PC-3 (cell line): ENCODE measurements around the gene CERS5. TPM values are rescaled to one million over a fixed set of nuclear protein-coding genes. Genes with fewer than 3 reads are reported as not detected.

Experiments used
- ATAC-seq: fragments of 200-7000 bp; cut with Tn5 transposase; 2 replicates; pipeline ENCODE4 v1.9.1; 2020; ENCODE audit warnings: mild to moderate bottlenecking, moderate library complexity
- BruUV-seq: library from RNA; stranded (reverse); fragments of 400-500 nt; replicated peaks from 2 replicates; lab custom pipeline; 2021; lab: Mats Ljungman, UMichigan
- CTCF ChIA-PET: fragments of 300-600 bp; sonication (Branson Sonifier 250); formaldehyde crosslinking; loops from one replicate; lab custom pipeline; 2022; ENCODE audit warnings: antibody characterized with exemption; lab: Charles Lee
- POLR2A ChIA-PET: fragments of 300-600 bp; sonication (Branson Sonifier 250); formaldehyde crosslinking; loops from one replicate; lab custom pipeline; 2022; ENCODE audit warnings: antibody characterized with exemption; ENCODE audit not compliant: unreplicated experiment; lab: Charles Lee
- DNase-seq: peaks from one replicate; pipeline ENCODE4 v3.0.0-alpha.2; 2015
- H2AFZ ChIP-seq: fragments of 300-600 bp; sonication (generic); 2 replicates; pipeline ENCODE4 v1.6.0; 2016; ENCODE audit warnings: antibody characterized with exemption, low read length
- H3F3A ChIP-seq: fragments of 300-600 bp; sonication (generic); one replicate; pipeline ENCODE4 v1.6.0; 2017; ENCODE audit warnings: antibody characterized with exemption, low read length, control low read depth, mild to moderate bottlenecking; ENCODE audit not compliant: unreplicated experiment
- H3K27ac ChIP-seq: fragments of 300-600 bp; sonication (generic); 2 replicates; pipeline ENCODE4 v1.5.1; 2016; ENCODE audit warnings: mild to moderate bottlenecking, low read length
- H3K27me3 ChIP-seq: fragments of 300-600 bp; sonication (generic); 2 replicates; pipeline ENCODE4 v1.6.1; 2016; ENCODE audit warnings: low read length, mixed read lengths
- H3K36me3 ChIP-seq: fragments of 300-600 bp; sonication (generic); 2 replicates; pipeline ENCODE4 v1.6.1; 2016; ENCODE audit warnings: low read depth, mixed run types, low read length, mixed read lengths
- H3K4me1 ChIP-seq: fragments of 300-600 bp; sonication (generic); 2 replicates; pipeline ENCODE4 v1.5.1; 2016; ENCODE audit warnings: low read length; ENCODE audit not compliant: insufficient read depth
- H3K4me2 ChIP-seq: fragments of 300-600 bp; sonication (generic); 2 replicates; pipeline ENCODE4 v1.6.0; 2016; ENCODE audit warnings: low read length
- H3K4me3 ChIP-seq: fragments of 300-600 bp; sonication (generic); 2 replicates; pipeline ENCODE4 v1.5.1; 2016; ENCODE audit warnings: mild to moderate bottlenecking, low read length, mixed read lengths
- H3K79me2 ChIP-seq: fragments of 300-600 bp; sonication (generic); 2 replicates; pipeline ENCODE4 v1.6.1; 2017; ENCODE audit warnings: low read length, mixed read lengths
- H3K9ac ChIP-seq: fragments of 300-600 bp; sonication (generic); 2 replicates; pipeline ENCODE4 v1.6.0; 2016; ENCODE audit warnings: mild to moderate bottlenecking, low read length
- H3K9me2 ChIP-seq: fragments of 300-600 bp; sonication (generic); replicated peaks from 2 replicates; pipeline ENCODE4 v1.6.1; 2016; ENCODE audit warnings: mixed run types, low read length, mixed read lengths
- H3K9me3 ChIP-seq: fragments of 300-600 bp; sonication (generic); 2 replicates; pipeline ENCODE4 v1.6.1; 2016; ENCODE audit warnings: low read length, mixed read lengths
- H4K20me1 ChIP-seq: fragments of 300-600 bp; sonication (generic); 2 replicates; pipeline ENCODE4 v1.6.1; 2016; ENCODE audit warnings: low read length, mixed read lengths
- CTCF ChIP-seq: fragments of 300-600 bp; sonication (generic); conservative IDR thresholded peaks from 2 replicates; pipeline ENCODE4 v1.5.1; 2017; ENCODE audit warnings: antibody characterized with exemption, low read depth, mild to moderate bottlenecking, low read length
- EZH2 ChIP-seq: fragments of 300-600 bp; sonication (generic); IDR thresholded peaks from one replicate; pipeline ENCODE4 v1.6.1; 2017; ENCODE audit warnings: antibody characterized with exemption, mild to moderate bottlenecking, low read length; ENCODE audit not compliant: unreplicated experiment
- EZH2phosphoT487 ChIP-seq: fragments of 300-600 bp; sonication (generic); IDR thresholded peaks from 2 replicates; pipeline ENCODE4 v1.6.1; 2018; ENCODE audit warnings: mild to moderate bottlenecking, antibody characterized with exemption, low read length, borderline replicate concordance
- intact Hi-C: fragments of 100-400 bp; cut with micrococcal nuclease; formaldehyde crosslinking; loops from 2 replicates; pipeline ENCODE4 v1.9.0; 2023
- total RNA-seq: library from RNA; depleted of rRNA; stranded (reverse); fragments of >200 nt; gene quantifications from 2 replicates; pipeline ENCODE4 v1.2.3, GENCODE V29; 2014

The CERS5 gene
- total RNA-seq, 1 experiment from 2014 or later, result 24.9 TPM

GRCh38 chr12:50198829-50199228 is 31.7 kb upstream of the CERS5 start:
- no peaks in the 10 kb centered on the region for H3K79me2 ChIP-seq
- peaks cover 62% of the 10 kb centered on the region for H3K4me1 ChIP-seq
- peaks cover 13% of the 10 kb centered on the region for H3F3A ChIP-seq
- intact Hi-C loops, result loop anchor here (5.0 kb wide), 2 partner anchors 43 to 113 kb away; no protein-coding TSS in a partner anchor
- no peak overlapping the region for H2AFZ ChIP-seq
- H3K27me3 ChIP-seq, result no peaks in the 10 kb centered on the region
- TF ChIP-seq EZH2phosphoT487 (no peak), EZH2 (no peak), CTCF (no peak)
- no peak overlapping the region for H3K9ac ChIP-seq
- ATAC-seq (no peak), DNase-seq (no peak)
- CTCF ChIA-PET, result no interaction called here
- H4K20me1 ChIP-seq, result no peaks in the 10 kb centered on the region
- POLR2A ChIA-PET, result no interaction called here
- H3K4me3 ChIP-seq, result no peak overlapping the region
- H3K9me3 ChIP-seq, result no peaks in the 10 kb centered on the region
- H3K27ac ChIP-seq, result no peak overlapping the region
- peaks cover 9% of the 10 kb centered on the region for H3K36me3 ChIP-seq
- H3K4me2 ChIP-seq, result no peak overlapping the region
- BruUV-seq, result no TSS peak
- H3K9me2 ChIP-seq, result no peaks in the 10 kb centered on the region

GRCh38 chr12:50197297-50197727 is 30.1 kb upstream of the CERS5 start:
- Histone ChIP-seq H2AFZ (no peak overlapping the region), H3K9me3 (no peaks in the 10 kb centered on the region), H3K9me2 (no peaks in the 10 kb centered on the region), H4K20me1 (no peaks in the 10 kb centered on the region), H3K36me3 (peaks cover 9% of the 10 kb centered on the region), H3K27me3 (no peaks in the 10 kb centered on the region), H3K79me2 (no peaks in the 10 kb centered on the region), H3K4me2 (peak overlapping the region; percentile 27; the same call in 1 of the 2 replicates), H3F3A (peaks cover 12% of the 10 kb centered on the region), H3K9ac (no peak overlapping the region), H3K27ac (peak overlapping the region; percentile 62), H3K4me1 (peaks cover 56% of the 10 kb centered on the region), H3K4me3 (no peak overlapping the region)
- TF ChIP-seq EZH2 (no peak), CTCF (no peak), EZH2phosphoT487 (no peak)
- ChIA-PET CTCF (no interaction called here), POLR2A (interaction anchor here (0.6 to 0.7 kb wide), 2 partner anchors 11 to 50 kb away, joined by 4 to 5 read pairs; no protein-coding TSS in a partner anchor)
- no TSS peak for BruUV-seq
- ATAC-seq, result no peak
- no peak for DNase-seq
- intact Hi-C loops, result loop anchor here (5.0 kb wide), 2 partner anchors 45 to 115 kb away; no protein-coding TSS in a partner anchor

- H3K9me2 ChIP-seq, result no peaks in the 10 kb centered on the region
- no peak overlapping the region for H3K9ac ChIP-seq
- peaks cover 9% of the 10 kb centered on the region for H3K36me3 ChIP-seq
- ChIA-PET CTCF (no interaction called here), POLR2A (no interaction called here)
- TF ChIP-seq CTCF (no peak), EZH2phosphoT487 (no peak), EZH2 (no peak)
- H3K9me3 ChIP-seq, result no peaks in the 10 kb centered on the region
- no TSS peak for BruUV-seq
- peak; percentile 70 for ATAC-seq
- H3K4me1 ChIP-seq, result peaks cover 52% of the 10 kb centered on the region
- H4K20me1 ChIP-seq, result no peaks in the 10 kb centered on the region
- peak overlapping the region; percentile 33 for H3K4me2 ChIP-seq
- no peak overlapping the region for H3K4me3 ChIP-seq
- no peaks in the 10 kb centered on the region for H3K27me3 ChIP-seq
- intact Hi-C loops, result loop anchor here (5.0 kb wide), 2 partner anchors 46 to 116 kb away; no protein-coding TSS in a partner anchor
- no peaks in the 10 kb centered on the region for H3K79me2 ChIP-seq
- peak overlapping the region; percentile 62 for H3K27ac ChIP-seq
- no peak overlapping the region for H2AFZ ChIP-seq
- H3F3A ChIP-seq, result peaks cover 12% of the 10 kb centered on the region
- DNase-seq, result peak; percentile 77
Observed at GRCh38 chr12:50196537-50196936, 29.4 kb upstream of the CERS5 start.
